Ectodermal cell (in vitro differentiated cells): ENCODE measurements around the gene RAP1A.
A peak's percentile ranks its signal among the peaks of the same experiment; 100 is the strongest.
"Not testable (repeated sequence)": the region's sequence is repeated elsewhere in the genome, so short reads cannot be mapped to it uniquely, and the experiment has no call there.

ENCODE experiments used
- H3K27ac ChIP-seq: 2 replicates; pipeline ENCODE4 v1.7.0; 2013; ENCODE audit warnings: mild to moderate bottlenecking, low read depth, low read length; ENCODE audit not compliant: insufficient read depth, poor library complexity, severe bottlenecking
- H3K27me3 ChIP-seq: 2 replicates; pipeline ENCODE4 v1.7.0; 2013; ENCODE audit warnings: mild to moderate bottlenecking, low read length; ENCODE audit not compliant: insufficient read depth, control insufficient read depth, poor library complexity, severe bottlenecking
- H3K36me3 ChIP-seq: one replicate; pipeline ENCODE4 v1.7.0; 2013; ENCODE audit warnings: low read length; ENCODE audit not compliant: control insufficient read depth, insufficient read depth
- H3K4me1 ChIP-seq: one replicate; pipeline ENCODE4 v1.7.0; 2013; ENCODE audit warnings: low read length; ENCODE audit not compliant: control insufficient read depth, insufficient read depth
- H3K4me3 ChIP-seq: 2 replicates; pipeline ENCODE4 v1.7.0; 2013; ENCODE audit warnings: low read depth, low read length, control low read depth; ENCODE audit not compliant: insufficient read depth
- H3K9me3 ChIP-seq: 2 replicates; pipeline ENCODE4 v1.7.0; 2013; ENCODE audit warnings: mild to moderate bottlenecking, low read length, moderate library complexity; ENCODE audit not compliant: control insufficient read depth
- WGBS, 2 experiments: methylation state at CpG; one replicate each; pipeline ENCODE4 v1.1.7; 2013; ENCODE audit warnings: missing lambda C conversion rate in 2 of 2; 5-methylcytosine and 5-hydroxymethylcytosine counted together

Gene RAP1A

GRCh38 chr1:111597426-111597825, 22.2 kb upstream of the RAP1A start:
- H3K4me1 ChIP-seq, result peaks cover 6% of the 10 kb centered on the region

GRCh38 chr1:111598544-111598943, 21.0 kb upstream of the RAP1A start:
- Histone ChIP-seq H3K9me3 (no peaks in the 10 kb centered on the region), H3K27ac (no peak overlapping the region), H3K36me3 (no peaks in the 10 kb centered on the region), H3K4me3 (no peak overlapping the region), H3K4me1 (peaks cover under 1% of the 10 kb centered on the region), H3K27me3 (no peaks in the 10 kb centered on the region)
- 92 to 95% methylated on average over 6 of the region's 6 CpGs for WGBS, 2 experiments

More at GRCh38 chr1:111597426-111597825, 22.2 kb upstream of the RAP1A start:
- Histone ChIP-seq H3K4me3 (no peak overlapping the region), H3K36me3 (no peaks in the 10 kb centered on the region), H3K27me3 (no peaks in the 10 kb centered on the region), H3K27ac (no peak overlapping the region), H3K9me3 (no peaks in the 10 kb centered on the region)
- WGBS, 2 experiments, result 91% methylated on average over 5 of the region's 5 CpGs

- WGBS, 2 experiments, result 87 to 89% methylated on average over 10 of the region's 10 CpGs
- Histone ChIP-seq H3K9me3 (no peaks in the 10 kb centered on the region), H3K27ac (no peak overlapping the region), H3K4me3 (no peak overlapping the region), H3K36me3 (no peaks in the 10 kb centered on the region), H3K4me1 (peaks cover 7% of the 10 kb centered on the region), H3K27me3 (no peaks in the 10 kb centered on the region)
Observed at GRCh38 chr1:111599781-111600693, 19.6 kb upstream of the RAP1A start.

GRCh38 chr1:111600886-111601386, 18.7 kb upstream of the RAP1A start:
- H3K27ac ChIP-seq, result no peak overlapping the region

GRCh38 chr1:111602302-111602701, 17.3 kb upstream of the RAP1A start:
- H3K9me3 ChIP-seq, result no peaks in the 10 kb centered on the region
- H3K27me3 ChIP-seq, result no peaks in the 10 kb centered on the region
- no peak overlapping the region for H3K4me3 ChIP-seq
- peaks cover 14% of the 10 kb centered on the region for H3K4me1 ChIP-seq
- H3K27ac ChIP-seq, result no peak overlapping the region
- no peaks in the 10 kb centered on the region for H3K36me3 ChIP-seq

More at GRCh38 chr1:111600886-111601386, 18.7 kb upstream of the RAP1A start:
- no peaks in the 10 kb centered on the region for H3K9me3 ChIP-seq
- H3K27me3 ChIP-seq, result no peaks in the 10 kb centered on the region
- peaks cover 14% of the 10 kb centered on the region for H3K4me1 ChIP-seq
- no peaks in the 10 kb centered on the region for H3K36me3 ChIP-seq
- WGBS, 2 experiments, result 93 to 96% methylated on average over 6 of the region's 6 CpGs
- H3K4me3 ChIP-seq, result no peak overlapping the region

GRCh38 chr1:111602974-111603373, 16.6 kb upstream of the RAP1A start:
- H3K27ac ChIP-seq, result no peak overlapping the region
- no peak overlapping the region for H3K4me3 ChIP-seq
- no peaks in the 10 kb centered on the region for H3K36me3 ChIP-seq
- H3K27me3 ChIP-seq, result no peaks in the 10 kb centered on the region
- no peaks in the 10 kb centered on the region for H3K9me3 ChIP-seq
- WGBS, 2 experiments, result 93 to 94% methylated on average over 4 of the region's 4 CpGs
- peaks cover 14% of the 10 kb centered on the region for H3K4me1 ChIP-seq

- Histone ChIP-seq H3K4me3 (no peak overlapping the region), H3K9me3 (no peaks in the 10 kb centered on the region), H3K27ac (no peak overlapping the region), H3K36me3 (no peaks in the 10 kb centered on the region), H3K27me3 (no peaks in the 10 kb centered on the region), H3K4me1 (peaks cover 14% of the 10 kb centered on the region)
- 91 to 94% methylated on average over 4 of the region's 4 CpGs for WGBS, 2 experiments
Observed at GRCh38 chr1:111603979-111604378, 15.6 kb upstream of the RAP1A start.

- no peaks in the 10 kb centered on the region for H3K27me3 ChIP-seq
- H3K36me3 ChIP-seq, result no peaks in the 10 kb centered on the region
- H3K9me3 ChIP-seq, result no peaks in the 10 kb centered on the region
- 94 to 98% methylated on average over 3 of the region's 3 CpGs for WGBS, 2 experiments
- peaks cover 14% of the 10 kb centered on the region for H3K4me1 ChIP-seq
- no peak overlapping the region for H3K27ac ChIP-seq
- no peak overlapping the region for H3K4me3 ChIP-seq
Observed at GRCh38 chr1:111604931-111605330, 14.7 kb upstream of the RAP1A start.

- H3K9me3 ChIP-seq, result no peaks in the 10 kb centered on the region
- peaks cover 14% of the 10 kb centered on the region for H3K4me1 ChIP-seq
- H3K27ac ChIP-seq, result peak overlapping the region; percentile 30
- H3K36me3 ChIP-seq, result no peaks in the 10 kb centered on the region
- no peak overlapping the region for H3K4me3 ChIP-seq
- H3K27me3 ChIP-seq, result no peaks in the 10 kb centered on the region
Observed at GRCh38 chr1:111605576-111605975, 14.0 kb upstream of the RAP1A start.

GRCh38 chr1:111606457-111607215, 13.0 kb upstream of the RAP1A start:
- WGBS, 2 experiments, result 92 to 94% methylated on average over 5 of the region's 8 CpGs
- H3K4me3 ChIP-seq, H3K9me3 ChIP-seq, H3K36me3 ChIP-seq, H3K27me3 ChIP-seq, H3K27ac ChIP-seq: not testable (repeated sequence)
- H3K4me1 ChIP-seq, result peaks cover 14% of the 10 kb centered on the region
